ENCODE measurements around the gene CHRM2. TPM values are rescaled to one million over a fixed set of nuclear protein-coding genes. Genes with fewer than 3 reads are reported as not detected.

Gene CHRM2
- total RNA-seq, 1 experiment from 2014 or later: not detected

DNA sequence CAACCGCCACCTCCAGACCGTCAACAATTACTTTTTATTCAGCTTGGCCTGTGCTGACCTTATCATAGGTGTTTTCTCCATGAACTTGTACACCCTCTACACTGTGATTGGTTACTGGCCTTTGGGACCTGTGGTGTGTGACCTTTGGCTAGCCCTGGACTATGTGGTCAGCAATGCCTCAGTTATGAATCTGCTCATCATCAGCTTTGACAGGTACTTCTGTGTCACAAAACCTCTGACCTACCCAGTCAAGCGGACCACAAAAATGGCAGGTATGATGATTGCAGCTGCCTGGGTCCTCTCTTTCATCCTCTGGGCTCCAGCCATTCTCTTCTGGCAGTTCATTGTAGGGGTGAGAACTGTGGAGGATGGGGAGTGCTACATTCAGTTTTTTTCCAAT, 146.6 kb downstream of the CHRM2 start:
- Histone ChIP-seq H2BK20ac (ENCODE audit: low read depth, low read length, poor library complexity, severe bottlenecking) (no peak overlapping the region), H3K9ac (ENCODE audit: extremely low read depth, insufficient read length, low read length) (no peak overlapping the region), H4K91ac (ENCODE audit: insufficient read length, low read depth, low read length) (no peak overlapping the region), H3K56ac (ENCODE audit: insufficient read length, low read depth, low read length) (no peak overlapping the region), H3K4ac (ENCODE audit: low read depth, low read length) (no peak overlapping the region), H4K8ac (replicated peaks; ENCODE audit: insufficient read length, low read depth, low read length) (no peak overlapping the region), H3K79me1 (ENCODE audit: insufficient read depth, low read depth, low read length, poor library complexity, severe bottlenecking) (no peaks in the 10 kb centered on the region), H3K27me3 (ENCODE audit: insufficient read depth, low read length) (no peaks in the 10 kb centered on the region), H3K9me3 (ENCODE audit: control insufficient read depth, low read depth, low read length) (no peaks in the 10 kb centered on the region), H3K23ac (ENCODE audit: insufficient read length, low read depth, low read length) (no peak overlapping the region), H2BK15ac (ENCODE audit: low read depth, low read length) (no peak overlapping the region), H2AFZ (ENCODE audit: low read length) (no peak overlapping the region), H3K4me1 (ENCODE audit: insufficient read depth, low read length) (peaks cover 2% of the 10 kb centered on the region; the same call in 1 of the 2 replicates), H3K4me2 (ENCODE audit: insufficient read depth, insufficient read length, low read length) (no peak overlapping the region), H3K27ac (ENCODE audit: insufficient read length, low read depth, low read length) (no peak overlapping the region), H3K18ac (ENCODE audit: insufficient read length, low read depth, low read length) (no peak overlapping the region), H2AK5ac (ENCODE audit: insufficient read length, low read length) (no peak overlapping the region), H3T11ph (ENCODE audit: low read length) (no peak overlapping the region), H3K23me2 (ENCODE audit: insufficient read length, low read depth, low read length, poor library complexity, severe bottlenecking) (no peaks in the 10 kb centered on the region), H2BK5ac (ENCODE audit: insufficient read length, low read length) (no peak overlapping the region), H3K79me2 (ENCODE audit: insufficient read depth, low read length) (no peaks in the 10 kb centered on the region), H4K5ac (ENCODE audit: insufficient read length, low read depth, low read length) (no peak overlapping the region), H2BK12ac (ENCODE audit: insufficient read length, low read depth, low read length) (no peak overlapping the region), H3K14ac (ENCODE audit: insufficient read depth, low read length) (no peak overlapping the region), H4K20me1 (ENCODE audit: control insufficient read depth, insufficient read depth, insufficient read length) (no peaks in the 10 kb centered on the region), H2BK120ac (ENCODE audit: low read depth, low read length, poor library complexity, severe bottlenecking) (no peak overlapping the region)
- TF ChIP-seq, protein P1, sequence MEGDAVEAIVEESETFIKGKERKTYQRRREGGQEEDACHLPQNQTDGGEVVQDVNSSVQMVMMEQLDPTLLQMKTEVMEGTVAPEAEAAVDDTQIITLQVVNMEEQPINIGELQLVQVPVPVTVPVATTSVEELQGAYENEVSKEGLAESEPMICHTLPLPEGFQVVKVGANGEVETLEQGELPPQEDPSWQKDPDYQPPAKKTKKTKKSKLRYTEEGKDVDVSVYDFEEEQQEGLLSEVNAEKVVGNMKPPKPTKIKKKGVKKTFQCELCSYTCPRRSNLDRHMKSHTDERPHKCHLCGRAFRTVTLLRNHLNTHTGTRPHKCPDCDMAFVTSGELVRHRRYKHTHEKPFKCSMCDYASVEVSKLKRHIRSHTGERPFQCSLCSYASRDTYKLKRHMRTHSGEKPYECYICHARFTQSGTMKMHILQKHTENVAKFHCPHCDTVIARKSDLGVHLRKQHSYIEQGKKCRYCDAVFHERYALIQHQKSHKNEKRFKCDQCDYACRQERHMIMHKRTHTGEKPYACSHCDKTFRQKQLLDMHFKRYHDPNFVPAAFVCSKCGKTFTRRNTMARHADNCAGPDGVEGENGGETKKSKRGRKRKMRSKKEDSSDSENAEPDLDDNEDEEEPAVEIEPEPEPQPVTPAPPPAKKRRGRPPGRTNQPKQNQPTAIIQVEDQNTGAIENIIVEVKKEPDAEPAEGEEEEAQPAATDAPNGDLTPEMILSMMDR (conservative IDR thresholded peaks at IDR 0.05): no peak
- DNase-seq: no peak
- no peaks in the 10 kb centered on the region for H3K36me3 Mint-ChIP-seq (ENCODE audit: insufficient read depth in 1 of 3, low read depth in 3 of 3)
- no peaks in the 10 kb centered on the region for H3K27me3 Mint-ChIP-seq (ENCODE audit: low read depth)
- WGBS (ENCODE audit: extremely low coverage, insufficient read length, low lambda C conversion rate): no CpG with 5 or more reads among the region's 3 CpGs
- H3K4me1 Mint-ChIP-seq: peaks cover 28 to 30% of the 10 kb centered on the region in 2 experiments
- H3K4me3 Mint-ChIP-seq: no peak overlapping the region
- no peaks in the 10 kb centered on the region for H3K9me3 Mint-ChIP-seq
- 0 out of 7 replicates have a peak overlapping the region, but pooled peaks of 1 of the 3 experiments have one; percentile 39 for H3K27ac Mint-ChIP-seq
